Neural cell (in vitro differentiated cells): ENCODE results near the gene TIPRL. TPM values are rescaled to one million over a fixed set of nuclear protein-coding genes. Genes with fewer than 3 reads are reported as not detected.

Source experiments
- H2AFZ ChIP-seq: fragments of 200-600, 300-800 bp; sonication (generic), shearing (Covaris generic); 2 replicates; pipeline ENCODE4 v1.6.0; 2014; ENCODE audit warnings: low read depth, mild to moderate bottlenecking, antibody characterized with exemption, low read length, moderate library complexity
- H3F3A ChIP-seq: fragments of 200-600 bp; shearing (Covaris generic); 2 replicates; pipeline ENCODE4 v1.6.1; 2016; ENCODE audit warnings: mild to moderate bottlenecking, moderate library complexity, mixed read lengths, antibody characterized with exemption, low read length; ENCODE audit not compliant: insufficient read depth, poor library complexity, severe bottlenecking
- H3K27ac ChIP-seq: fragments of 200-600, 300-800 bp; sonication (generic), shearing (Covaris generic); 2 replicates; pipeline ENCODE4 v1.5.1; 2014; ENCODE audit warnings: mild to moderate bottlenecking, low read length, moderate library complexity
- H3K27me3 ChIP-seq: fragments of 300-800, 200-600 bp; sonication (generic), shearing (Covaris generic); 2 replicates; pipeline ENCODE4 v1.6.0; 2014; ENCODE audit warnings: mild to moderate bottlenecking, low read depth, low read length, moderate library complexity; ENCODE audit not compliant: insufficient read depth
- H3K36me3 ChIP-seq: fragments of 300-800, 200-600 bp; sonication (generic), shearing (Covaris generic); 2 replicates; pipeline ENCODE4 v1.5.1; 2014; ENCODE audit warnings: mild to moderate bottlenecking, antibody characterized with exemption, low read length, moderate library complexity; ENCODE audit not compliant: insufficient read depth
- H3K4me2 ChIP-seq: fragments of 300-800, 200-600 bp; sonication (generic), shearing (Covaris generic); 2 replicates; pipeline ENCODE4 v1.6.0; 2014; ENCODE audit warnings: mild to moderate bottlenecking, low read length
- H3K4me3 ChIP-seq: fragments of 300-800, 200-600 bp; sonication (generic), shearing (Covaris generic); 2 replicates; pipeline ENCODE4 v1.5.1; 2014; ENCODE audit warnings: mild to moderate bottlenecking, low read length, moderate library complexity
- H3K79me2 ChIP-seq: fragments of 200-600 bp; shearing (Covaris generic); replicated peaks from 2 replicates; pipeline ENCODE4 v1.6.0; 2014; ENCODE audit warnings: mild to moderate bottlenecking, low read length, moderate library complexity; ENCODE audit not compliant: insufficient read depth
- H3K9ac ChIP-seq: fragments of 300-800, 200-600 bp; sonication (generic), shearing (Covaris generic); 2 replicates; pipeline ENCODE4 v1.6.1; 2016; ENCODE audit warnings: mild to moderate bottlenecking, low read length, mixed read lengths
- H3K9me2 ChIP-seq: fragments of 200-600 bp; shearing (Covaris generic); 2 replicates; pipeline ENCODE4 v1.6.1; 2016; ENCODE audit warnings: mild to moderate bottlenecking, low read length, mixed read lengths; ENCODE audit not compliant: insufficient read depth
- H3K9me3 ChIP-seq: fragments of 200-600, 300-800 bp; sonication (generic), shearing (Covaris generic); 2 replicates; pipeline ENCODE4 v1.6.1; 2016; ENCODE audit warnings: mild to moderate bottlenecking, mixed run types, low read length, moderate library complexity, mixed read lengths
- H4K20me1 ChIP-seq: fragments of 200-600 bp; shearing (Covaris generic); 2 replicates; pipeline ENCODE4 v1.6.1; 2016; ENCODE audit warnings: mild to moderate bottlenecking, mixed run types; ENCODE audit not compliant: insufficient read depth
- CTCF ChIP-seq: fragments of 450-650 bp; IDR thresholded peaks from 2 replicates; pipeline ENCODE4 v1.5.1; 2014; ENCODE audit warnings: antibody characterized with exemption, mild to moderate bottlenecking, moderate library complexity; ENCODE audit not compliant: poor library complexity, severe bottlenecking
- EP300 ChIP-seq: fragments of 450-650 bp; conservative IDR thresholded peaks from 2 replicates; pipeline ENCODE4 v1.6.1; 2014; ENCODE audit warnings: antibody characterized with exemption, mild to moderate bottlenecking, moderate library complexity; ENCODE audit not compliant: poor library complexity, severe bottlenecking
- EZH2 ChIP-seq: fragments of 200-600, 300-800 bp; shearing (Covaris generic), sonication (generic); IDR thresholded peaks from 2 replicates; pipeline ENCODE4 v1.6.1; 2014; ENCODE audit warnings: antibody characterized with exemption, low read length, borderline replicate concordance, mild to moderate bottlenecking; ENCODE audit not compliant: insufficient read depth, poor library complexity, severe bottlenecking
- MXI1 ChIP-seq: fragments of 450-650 bp; conservative IDR thresholded peaks from 2 replicates; pipeline ENCODE4 v1.6.1; 2014; ENCODE audit warnings: antibody characterized with exemption, mild to moderate bottlenecking; ENCODE audit not compliant: poor library complexity, severe bottlenecking
- POLR2AphosphoS5 ChIP-seq: IDR thresholded peaks from 2 replicates; pipeline ENCODE4 v1.6.1; 2012
- RAD21 ChIP-seq: fragments of 450-650 bp; conservative IDR thresholded peaks from 2 replicates; pipeline ENCODE4 v1.6.1; 2014; ENCODE audit warnings: antibody characterized with exemption, mild to moderate bottlenecking, moderate library complexity
- SMC3 ChIP-seq: fragments of 450-650 bp; conservative IDR thresholded peaks from 2 replicates; pipeline ENCODE4 v1.6.1; 2014; ENCODE audit warnings: antibody characterized with exemption, mild to moderate bottlenecking, moderate library complexity; ENCODE audit not compliant: poor library complexity
- TAF1 ChIP-seq: IDR thresholded peaks from 2 replicates; pipeline ENCODE4 v1.6.1; 2012; ENCODE audit warnings: low read depth
- polyA plus RNA-seq: library from polyadenylated mRNA; depleted of rRNA; stranded (reverse); fragments of >200 nt; gene quantifications from 2 replicates; pipeline ENCODE4 v1.2.3, GENCODE V29; 2014
- TF ChIP-seq, protein P1 (sequence below): IDR thresholded peaks from 2 replicates; pipeline ENCODE4 v1.6.1; 2012; ENCODE audit warnings: borderline replicate concordance

TIPRL gene
- polyA plus RNA-seq, 1 donor from 2014 or later, result 131 TPM

DNA sequence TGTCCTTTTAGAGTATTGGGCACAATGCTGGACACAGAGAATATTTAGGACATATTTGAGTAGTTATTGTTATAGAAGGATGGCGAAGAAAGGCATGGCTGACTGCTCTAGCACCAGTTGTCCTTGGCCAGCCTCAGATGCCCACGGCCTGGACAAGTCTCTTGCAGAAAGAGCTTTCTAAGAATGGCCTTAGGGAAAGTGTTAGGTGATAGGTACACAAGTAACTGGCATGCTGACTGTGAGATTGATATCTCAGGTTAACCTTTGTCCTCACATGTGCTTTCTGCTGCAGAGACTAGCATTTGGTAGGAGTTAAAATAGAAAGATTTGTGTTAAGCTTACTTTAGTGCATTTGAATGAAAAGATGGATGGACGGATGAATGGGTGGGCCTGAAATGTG is 57.2 kb downstream of the TIPRL start:
- Histone ChIP-seq H3K9me3 (no peaks in the 10 kb centered on the region), H3K36me3 (no peaks in the 10 kb centered on the region), H3K79me2 (no peaks in the 10 kb centered on the region), H3K4me3 (no peak overlapping the region), H3K4me2 (no peak overlapping the region), H4K20me1 (no peaks in the 10 kb centered on the region), H3F3A (no peaks in the 10 kb centered on the region), H3K27ac (no peak overlapping the region), H3K9me2 (no peaks in the 10 kb centered on the region), H2AFZ (no peak overlapping the region), H3K9ac (no peak overlapping the region), H3K27me3 (no peaks in the 10 kb centered on the region)
- no peak for TF ChIP-seq TAF1
- no peak for TF ChIP-seq RAD21
- no peak for TF ChIP-seq EP300
- TF ChIP-seq, protein P1, sequence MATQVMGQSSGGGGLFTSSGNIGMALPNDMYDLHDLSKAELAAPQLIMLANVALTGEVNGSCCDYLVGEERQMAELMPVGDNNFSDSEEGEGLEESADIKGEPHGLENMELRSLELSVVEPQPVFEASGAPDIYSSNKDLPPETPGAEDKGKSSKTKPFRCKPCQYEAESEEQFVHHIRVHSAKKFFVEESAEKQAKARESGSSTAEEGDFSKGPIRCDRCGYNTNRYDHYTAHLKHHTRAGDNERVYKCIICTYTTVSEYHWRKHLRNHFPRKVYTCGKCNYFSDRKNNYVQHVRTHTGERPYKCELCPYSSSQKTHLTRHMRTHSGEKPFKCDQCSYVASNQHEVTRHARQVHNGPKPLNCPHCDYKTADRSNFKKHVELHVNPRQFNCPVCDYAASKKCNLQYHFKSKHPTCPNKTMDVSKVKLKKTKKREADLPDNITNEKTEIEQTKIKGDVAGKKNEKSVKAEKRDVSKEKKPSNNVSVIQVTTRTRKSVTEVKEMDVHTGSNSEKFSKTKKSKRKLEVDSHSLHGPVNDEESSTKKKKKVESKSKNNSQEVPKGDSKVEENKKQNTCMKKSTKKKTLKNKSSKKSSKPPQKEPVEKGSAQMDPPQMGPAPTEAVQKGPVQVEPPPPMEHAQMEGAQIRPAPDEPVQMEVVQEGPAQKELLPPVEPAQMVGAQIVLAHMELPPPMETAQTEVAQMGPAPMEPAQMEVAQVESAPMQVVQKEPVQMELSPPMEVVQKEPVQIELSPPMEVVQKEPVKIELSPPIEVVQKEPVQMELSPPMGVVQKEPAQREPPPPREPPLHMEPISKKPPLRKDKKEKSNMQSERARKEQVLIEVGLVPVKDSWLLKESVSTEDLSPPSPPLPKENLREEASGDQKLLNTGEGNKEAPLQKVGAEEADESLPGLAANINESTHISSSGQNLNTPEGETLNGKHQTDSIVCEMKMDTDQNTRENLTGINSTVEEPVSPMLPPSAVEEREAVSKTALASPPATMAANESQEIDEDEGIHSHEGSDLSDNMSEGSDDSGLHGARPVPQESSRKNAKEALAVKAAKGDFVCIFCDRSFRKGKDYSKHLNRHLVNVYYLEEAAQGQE, result no peak
- no peak for TF ChIP-seq SMC3
- no peak for TF ChIP-seq EZH2
- TF ChIP-seq CTCF, result no peak
- TF ChIP-seq POLR2AphosphoS5, result no peak
- TF ChIP-seq MXI1, result no peak

DNA sequence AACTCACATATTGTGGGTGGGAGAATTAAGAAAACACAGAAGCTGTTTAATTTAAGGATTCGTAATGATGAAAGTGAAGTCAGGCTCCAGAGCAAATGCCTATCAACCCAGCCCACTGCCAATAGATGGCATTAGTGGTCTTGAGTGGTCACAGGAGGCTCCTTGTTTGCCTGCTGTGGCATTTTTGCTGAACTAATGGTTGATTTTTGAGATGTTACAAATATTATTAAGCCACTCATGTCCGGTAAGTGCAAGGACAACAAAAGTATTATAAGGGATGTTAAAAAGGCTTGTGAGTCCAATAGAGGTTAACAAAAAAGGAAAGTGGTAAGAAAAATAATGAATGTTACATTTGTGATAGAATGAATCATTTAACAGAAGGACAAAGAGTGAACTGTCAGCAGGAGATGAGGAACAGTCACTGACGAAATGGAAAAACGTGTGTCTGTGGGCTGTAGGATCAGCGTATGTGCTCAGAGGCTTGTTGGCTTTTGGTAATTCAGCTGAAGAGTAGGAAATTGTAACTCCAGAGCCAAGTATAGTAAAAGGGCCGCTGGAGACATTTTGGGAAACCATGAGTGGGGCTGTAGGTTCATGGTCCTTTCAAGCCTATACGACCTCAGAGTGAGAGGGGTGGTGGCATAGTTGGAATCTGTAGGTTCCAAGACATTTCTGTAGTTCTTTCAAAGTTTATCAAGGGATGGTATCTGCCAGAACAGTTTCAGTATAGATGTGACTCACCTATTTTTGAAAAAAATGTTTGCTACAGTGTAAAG is 58.3 kb downstream of the TIPRL start:
- no peaks in the 10 kb centered on the region for H3K36me3 ChIP-seq
- TF ChIP-seq CTCF (no peak), RAD21 (no peak), MXI1 (no peak), TAF1 (no peak), SMC3 (no peak), POLR2AphosphoS5 (no peak), EZH2 (no peak), EP300 (no peak)
- TF ChIP-seq, protein P1, result no peak
- no peak overlapping the region for H3K9ac ChIP-seq
- no peaks in the 10 kb centered on the region for H3F3A ChIP-seq
- H3K79me2 ChIP-seq, result no peaks in the 10 kb centered on the region
- no peaks in the 10 kb centered on the region for H4K20me1 ChIP-seq
- no peak overlapping the region for H2AFZ ChIP-seq
- H3K27me3 ChIP-seq, result no peaks in the 10 kb centered on the region
- H3K27ac ChIP-seq, result no peak overlapping the region
- no peak overlapping the region for H3K4me3 ChIP-seq
- no peak overlapping the region for H3K4me2 ChIP-seq
- no peaks in the 10 kb centered on the region for H3K9me3 ChIP-seq
- H3K9me2 ChIP-seq, result no peaks in the 10 kb centered on the region
